GM19372 (cell line): ENCODE results near the gene KLK13.

Experiments used
- ATAC-seq: cut with Tn5 transposase; IDR thresholded peaks from one replicate; pipeline ENCODE4 v1.9.1; 2021; ENCODE audit warnings: mild to moderate bottlenecking, low read depth, moderate library complexity; ENCODE audit not compliant: unreplicated experiment

Gene KLK13

DNA sequence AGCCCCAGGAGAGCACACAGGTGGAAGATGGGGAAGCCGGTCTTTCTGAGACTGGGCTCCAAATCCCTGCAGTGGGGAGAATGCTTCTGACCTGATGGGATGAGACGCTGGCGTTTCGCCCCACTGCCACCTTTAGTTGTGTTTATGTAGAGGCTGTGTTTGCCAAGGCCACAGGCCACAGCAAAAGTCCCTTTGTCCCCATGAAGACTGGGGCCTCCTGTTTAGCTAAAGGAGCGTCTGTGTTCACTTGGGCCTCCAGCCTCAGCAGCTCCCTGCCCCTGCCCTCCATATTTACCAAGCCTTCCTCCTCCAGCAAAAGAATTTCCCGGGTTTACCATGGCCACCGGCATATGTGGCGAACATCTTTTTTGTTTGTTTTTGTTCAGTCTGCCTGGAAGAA, 28.2 kb upstream of the KLK13 start:
- no peak for ATAC-seq

DNA sequence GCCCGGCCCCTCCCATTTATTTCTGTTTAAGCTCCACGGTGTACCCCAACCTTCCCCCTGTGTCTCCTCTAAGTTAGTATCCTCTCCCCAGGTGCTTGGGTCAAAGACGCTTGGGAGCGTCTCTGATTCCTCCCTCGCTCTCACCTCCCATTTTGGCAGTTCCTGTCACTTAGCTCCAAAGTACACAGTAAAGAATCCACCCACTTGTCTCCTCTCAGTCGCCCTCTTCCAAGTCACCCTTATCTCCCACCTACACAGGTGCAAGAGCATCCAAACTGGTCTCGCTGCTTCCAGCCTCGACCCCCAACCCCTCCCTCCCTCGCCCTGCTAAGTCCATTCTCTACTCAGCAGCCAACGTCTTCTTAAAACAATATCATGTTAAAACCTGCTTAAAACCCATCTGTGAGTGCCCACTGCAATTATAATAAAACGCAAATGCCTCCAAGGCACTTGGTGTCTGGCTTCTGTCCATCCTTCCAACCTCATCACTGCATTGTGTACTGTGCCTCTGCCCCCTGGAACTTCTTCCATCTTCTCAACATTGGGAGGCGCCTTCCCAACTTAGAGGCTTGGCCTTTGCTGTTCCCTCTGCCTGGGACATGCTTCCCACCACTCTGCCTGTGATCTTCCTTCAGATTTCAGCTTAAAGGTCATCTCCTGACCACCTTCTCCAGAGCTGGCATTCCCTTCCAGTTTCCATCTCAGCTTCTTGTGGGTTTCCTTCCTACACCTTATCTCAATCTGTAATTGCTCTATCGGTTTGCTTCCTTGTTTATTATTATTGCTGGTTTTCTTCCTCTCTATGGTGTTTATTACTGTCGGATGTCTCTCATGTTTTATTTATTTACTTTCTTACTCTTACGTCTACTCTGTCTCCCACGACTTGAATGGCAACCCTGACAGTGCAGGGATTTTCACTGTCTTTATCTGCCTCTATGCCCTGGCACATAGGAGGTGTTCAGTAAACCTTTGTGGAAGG, 27.3 kb upstream of the KLK13 start:
- no peak for ATAC-seq

DNA sequence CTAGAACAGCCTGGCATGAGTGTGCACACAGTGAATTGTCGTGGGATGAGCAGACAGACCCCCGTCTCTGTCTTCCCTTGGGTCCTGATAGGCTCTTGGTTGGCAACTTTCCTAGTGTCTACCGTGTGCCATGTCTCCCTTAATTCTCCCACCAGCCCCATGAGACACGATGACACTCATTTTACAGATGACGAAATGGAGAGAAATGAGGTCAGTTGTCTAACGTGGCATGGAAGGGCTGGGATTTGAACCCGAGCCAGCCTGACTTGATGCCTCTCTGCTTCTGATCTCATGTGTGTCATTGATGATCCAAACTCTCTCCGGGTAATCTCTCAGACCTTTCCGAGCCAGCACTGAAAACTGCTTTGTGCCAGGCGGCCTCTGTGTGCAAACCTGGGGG, 26.2 kb upstream of the KLK13 start:
- ATAC-seq: no peak

DNA sequence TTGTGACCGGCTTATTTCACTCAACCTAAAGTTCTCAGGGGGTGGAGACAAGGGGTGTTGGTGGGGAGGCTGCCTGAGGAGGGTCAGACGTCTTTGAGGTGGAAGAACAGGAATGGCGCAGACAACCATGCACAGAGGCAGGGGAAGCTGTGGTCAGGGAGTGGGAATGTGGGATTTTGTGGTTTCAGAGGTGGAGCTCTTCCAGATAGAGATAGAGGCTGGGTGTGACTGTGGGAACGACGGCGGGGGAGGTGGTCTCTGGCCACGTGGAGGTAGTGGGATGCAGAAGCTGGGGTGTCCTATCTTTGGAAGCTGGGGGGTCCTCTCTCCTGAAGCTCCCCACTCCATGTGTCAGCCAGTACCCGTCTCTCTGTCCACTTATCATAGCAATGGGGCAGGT, 25.6 kb upstream of the KLK13 start:
- no peak for ATAC-seq

DNA sequence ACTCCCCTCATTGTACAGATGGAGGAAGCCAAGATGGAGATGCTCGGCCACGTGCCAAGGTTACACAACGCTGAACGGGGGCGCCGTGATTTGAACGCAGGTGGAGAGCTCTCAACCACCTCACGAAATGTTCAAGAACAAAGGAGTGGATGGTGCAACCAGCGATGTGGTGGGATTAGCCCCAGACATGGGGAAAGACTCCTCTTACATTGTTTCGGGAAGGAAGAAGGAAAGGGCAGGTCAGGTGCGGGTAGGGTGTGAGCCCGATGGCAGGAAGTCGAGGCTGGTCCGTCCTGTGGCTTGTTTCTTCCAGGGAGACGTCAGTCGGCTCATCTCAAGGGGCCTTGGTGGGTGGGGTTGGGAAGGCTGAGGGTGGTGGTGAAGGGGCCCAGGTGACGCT, 24.9 kb upstream of the KLK13 start:
- ATAC-seq: no peak

DNA sequence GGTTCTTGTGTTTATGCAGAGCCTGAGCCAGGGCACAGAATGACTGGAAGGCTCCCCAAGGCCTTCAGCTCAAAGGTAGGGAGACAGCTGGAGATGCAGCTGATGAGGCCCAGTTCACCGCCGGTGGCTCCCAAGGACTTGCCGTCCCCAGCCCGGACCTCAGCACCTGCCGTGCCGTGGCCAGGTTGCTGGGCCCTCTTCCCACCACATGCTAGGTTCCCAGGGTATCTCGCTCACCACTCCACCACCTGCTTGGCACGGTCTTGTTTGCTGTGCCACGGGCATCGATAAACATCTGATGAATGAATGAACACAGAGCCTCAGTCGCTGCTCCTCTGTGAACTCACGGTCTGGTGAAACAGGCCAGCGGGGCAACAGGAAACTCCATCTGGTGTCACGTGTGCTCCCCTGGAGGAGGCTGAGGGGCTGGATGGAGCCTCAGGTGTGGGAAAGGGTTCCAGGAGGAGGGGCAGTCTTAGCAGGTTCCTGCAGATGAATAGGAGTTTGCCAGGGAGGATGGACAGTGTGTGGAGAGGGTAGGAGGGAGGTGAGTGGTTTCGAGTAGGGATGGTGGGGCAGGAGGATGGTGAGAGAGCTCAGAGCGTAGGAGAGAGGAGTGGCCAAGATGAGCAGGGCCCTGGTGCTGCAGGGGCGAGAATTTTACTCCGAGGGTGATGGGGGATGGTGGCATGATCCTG, 21.4 kb upstream of the KLK13 start:
- no peak for ATAC-seq

DNA sequence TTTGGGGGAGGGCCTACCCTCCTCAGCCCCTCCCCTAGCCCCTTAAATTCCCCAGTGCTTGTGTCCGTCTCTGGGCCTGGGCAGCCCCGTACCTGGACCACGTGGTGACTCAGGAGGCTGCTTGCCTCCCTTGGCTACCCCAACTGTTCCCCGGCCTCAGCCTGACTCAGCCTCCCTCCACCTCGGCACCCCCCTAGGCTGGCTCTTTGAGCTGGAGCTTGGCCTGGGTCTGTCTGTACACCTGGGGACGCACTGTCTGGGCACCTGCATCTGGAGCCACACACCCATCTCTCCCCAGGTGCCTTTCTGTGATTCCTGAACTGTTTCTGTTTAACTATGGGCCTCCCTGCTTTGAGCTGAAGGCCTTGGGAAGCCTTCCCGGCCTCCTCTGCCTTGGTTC, 19.6 kb upstream of the KLK13 start:
- no peak for ATAC-seq

DNA sequence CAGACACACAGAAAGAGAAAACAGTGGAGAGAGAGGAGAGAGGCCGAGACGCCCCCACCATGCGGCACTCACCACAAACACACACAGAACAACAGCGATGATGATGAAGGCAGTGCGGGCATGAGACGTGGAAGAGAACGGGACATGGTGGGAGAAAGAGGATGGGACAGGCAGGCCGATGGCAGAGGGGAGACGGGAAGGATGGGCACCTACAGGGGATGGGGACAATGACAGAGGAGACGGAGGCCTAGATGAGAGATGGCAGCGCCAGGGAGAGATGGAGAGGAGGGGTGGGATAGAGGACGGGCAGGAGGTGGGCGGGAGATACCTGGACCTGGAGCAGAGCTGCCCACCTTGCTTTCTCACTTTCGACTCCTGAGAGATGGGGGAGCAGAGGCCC, 18.9 kb upstream of the KLK13 start:
- ATAC-seq: no peak

DNA sequence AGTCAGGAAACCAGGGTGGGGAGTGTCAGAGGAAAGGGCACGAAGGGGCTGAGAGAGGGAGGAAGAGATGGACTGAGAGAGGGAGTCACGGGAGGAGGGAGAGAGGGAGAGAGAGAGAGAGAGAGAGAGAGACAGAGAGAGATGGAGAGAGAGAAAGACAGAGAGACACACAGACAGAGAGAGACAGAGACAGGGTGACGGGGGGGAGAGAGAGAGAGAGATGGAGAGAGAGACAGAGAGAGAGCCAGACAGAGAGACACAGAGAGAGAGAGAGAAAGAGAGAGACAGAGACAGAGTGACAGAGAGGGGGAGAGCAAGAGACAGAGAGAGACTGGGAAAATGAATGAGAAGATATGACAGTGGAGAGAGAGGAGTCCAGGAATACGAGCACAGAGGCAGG, 18.3 kb upstream of the KLK13 start:
- ATAC-seq: no peak

DNA sequence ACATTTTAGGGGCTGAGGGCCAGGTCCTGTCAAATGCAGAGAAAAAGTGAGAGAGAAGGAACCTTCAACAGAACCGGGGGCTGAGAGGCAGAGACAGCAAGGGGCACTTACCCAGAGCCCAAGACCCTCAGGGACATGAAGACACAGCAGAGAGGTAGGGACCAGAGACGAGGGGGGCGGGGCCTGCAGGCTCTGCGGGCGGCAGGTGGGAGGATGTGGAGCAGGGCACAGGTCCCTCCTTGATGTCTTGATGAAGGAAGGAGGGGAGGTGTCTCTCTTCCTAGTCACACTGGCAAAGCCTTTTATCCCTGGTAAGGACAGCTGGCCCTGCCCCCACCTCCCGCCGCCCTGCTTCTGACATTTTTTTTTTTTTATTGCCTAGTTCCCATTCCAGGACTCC, 17.7 kb upstream of the KLK13 start, which contains the start of gene KLK14:
Gene KLK14, minus strand, starts transcription at position 277 of the 400 bp plus-strand sequence. Its CDS starts 273 bp downstream, at position 4.
- no peak for ATAC-seq

DNA sequence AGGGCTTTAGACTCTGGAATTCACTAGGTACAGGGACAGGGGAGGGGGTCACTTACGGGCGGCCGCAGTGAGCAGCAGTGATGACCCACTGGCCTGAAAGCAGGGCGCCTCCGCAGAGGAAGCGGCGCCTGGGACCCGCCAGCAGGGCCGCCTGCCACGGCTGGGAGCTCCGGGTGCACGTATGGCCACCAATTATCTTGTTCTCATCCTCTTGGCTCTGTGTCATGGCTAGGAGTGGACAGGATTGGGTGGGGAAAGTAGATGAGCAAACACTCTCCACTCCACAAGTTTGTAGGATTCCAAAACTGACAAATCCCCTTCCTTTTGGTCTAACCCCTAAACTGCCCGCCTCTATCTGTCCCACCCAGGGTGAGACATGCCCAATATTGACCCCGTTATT, 16.6 kb upstream of the KLK13 start:
- ATAC-seq: no peak

DNA sequence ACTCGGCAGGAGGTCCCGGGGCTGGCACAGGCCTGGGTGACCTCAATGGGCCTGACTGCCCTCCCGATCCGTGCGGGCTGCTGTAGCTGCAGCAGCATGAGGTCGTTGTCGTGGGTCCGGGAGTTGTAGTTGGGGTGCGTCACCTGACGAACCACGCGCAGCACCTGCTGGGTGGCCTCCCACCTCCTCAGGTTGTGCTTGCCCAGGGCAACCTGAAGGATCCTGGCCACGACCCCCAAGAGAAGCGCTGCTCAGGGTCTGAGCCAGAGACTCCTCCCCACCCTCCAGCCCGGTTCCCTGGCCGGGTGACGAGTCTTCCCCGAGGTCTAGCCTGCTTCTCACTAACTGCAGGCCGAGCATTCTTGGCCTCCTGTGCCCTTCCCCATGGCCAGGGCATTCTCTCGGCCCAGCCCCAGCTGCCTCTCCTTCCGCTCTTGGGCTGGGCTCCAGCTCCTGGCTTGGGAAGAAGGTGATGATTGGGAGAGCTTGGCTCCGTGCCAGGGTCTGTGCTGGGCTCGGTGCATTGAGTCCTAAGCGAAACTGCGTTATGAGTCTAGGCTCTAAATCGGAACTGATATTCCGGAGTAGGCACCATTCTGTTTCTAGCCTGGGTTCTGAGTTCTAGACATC, 14.7 kb upstream of the KLK13 start:
- no peak for ATAC-seq

DNA sequence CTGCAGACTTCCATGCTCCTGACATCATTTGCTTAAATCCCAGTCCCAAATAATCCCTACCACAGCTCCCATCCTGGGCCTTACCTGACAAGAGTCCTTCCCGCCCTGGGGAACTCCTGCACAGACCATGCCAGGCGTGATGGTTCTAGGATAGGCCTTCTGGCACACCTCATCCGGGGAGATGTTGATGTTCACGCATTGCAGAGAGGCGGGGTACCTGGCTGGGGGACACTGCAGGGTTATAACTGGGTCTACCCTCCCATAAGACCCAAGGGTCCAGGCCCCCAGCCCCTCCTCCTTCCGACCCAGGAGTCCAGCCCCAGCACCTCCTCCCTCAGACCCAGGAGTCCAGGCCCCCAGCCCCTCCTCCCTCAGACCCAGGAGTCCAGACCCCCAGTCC, 13.8 kb upstream of the KLK13 start:
- ATAC-seq: no peak

DNA sequence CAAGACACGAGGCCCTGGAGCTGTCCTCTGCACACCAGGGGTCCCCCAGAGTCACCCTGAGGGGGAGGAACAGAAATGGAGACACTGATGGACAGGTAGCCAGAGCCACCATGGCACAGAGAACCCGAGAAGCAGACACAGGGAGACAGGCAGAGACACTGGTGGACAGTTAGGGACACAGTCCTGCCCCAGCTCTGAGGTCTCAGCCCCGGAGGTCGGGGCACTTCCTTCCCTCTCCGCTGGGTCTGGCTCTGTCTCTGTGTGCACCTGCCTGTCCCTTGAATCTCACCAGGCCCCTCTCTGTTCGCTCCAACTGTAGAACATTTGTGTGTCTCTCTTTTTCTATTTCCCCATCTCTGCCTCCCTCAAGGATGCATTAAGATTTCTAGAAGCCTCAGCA, 13.2 kb upstream of the KLK13 start:
- ATAC-seq: no peak

DNA sequence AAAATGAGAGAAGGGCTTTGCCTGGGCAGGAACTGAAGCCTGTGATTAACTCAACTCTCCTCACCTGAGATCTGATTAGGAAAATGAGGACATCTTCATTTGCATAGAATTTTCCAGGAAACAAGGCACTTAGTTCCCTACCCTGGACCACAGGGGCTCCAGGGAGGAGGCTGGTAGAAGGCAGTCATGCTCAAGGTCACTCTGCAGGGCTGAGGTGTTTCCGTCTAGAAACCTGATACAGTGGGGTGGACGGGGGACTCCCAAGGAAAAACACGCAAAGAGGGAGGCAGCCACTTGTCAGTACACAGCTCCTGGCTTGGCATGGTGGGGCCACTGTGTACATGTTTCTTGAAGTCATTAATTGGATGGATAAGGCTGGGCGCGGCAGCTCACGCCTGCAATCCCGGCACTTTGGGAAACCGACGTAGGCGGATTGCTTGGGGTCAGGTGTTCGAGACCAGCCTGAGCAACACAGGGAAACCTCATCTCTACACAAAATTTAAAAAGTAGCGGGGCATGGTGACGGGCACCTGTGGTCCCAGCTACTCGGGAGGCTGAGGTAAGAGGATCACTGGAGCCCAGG, 11.8 kb upstream of the KLK13 start:
- no peak for ATAC-seq

DNA sequence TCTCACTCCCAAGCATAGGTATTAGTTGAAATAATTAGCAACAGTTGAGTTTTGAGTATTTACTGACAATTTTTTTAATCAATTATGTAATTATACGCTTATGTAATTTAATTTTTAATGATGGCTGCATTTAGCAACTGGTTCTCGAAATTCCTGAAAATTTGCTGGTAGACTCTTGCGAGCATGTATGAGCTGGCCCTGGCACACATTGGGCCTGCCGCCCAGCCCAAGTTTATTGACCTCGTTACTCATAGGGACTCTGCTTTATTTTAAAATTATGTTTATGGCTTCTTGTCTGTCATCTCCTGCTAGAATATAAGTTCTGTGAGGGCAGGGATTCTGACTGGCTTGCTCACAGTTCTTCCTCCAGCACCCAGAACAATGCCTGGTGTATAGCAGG, 11.1 kb upstream of the KLK13 start:
- ATAC-seq: no peak

DNA sequence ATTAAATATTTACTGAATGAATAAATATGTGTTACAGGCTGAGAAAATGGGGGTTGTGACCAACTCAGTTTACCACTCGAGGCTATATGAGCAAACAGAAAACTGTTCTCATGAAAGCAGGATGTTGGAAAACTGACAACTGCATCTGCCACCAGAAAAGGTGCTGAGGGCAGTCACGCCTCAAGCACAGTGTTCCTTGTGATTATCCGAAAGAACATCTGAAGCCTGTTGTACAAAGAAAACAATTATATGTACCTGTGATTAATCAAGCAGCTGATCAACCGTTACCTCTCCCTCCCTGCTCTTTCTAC, 6.2 kb upstream of the KLK13 start:
- no peak for ATAC-seq

DNA sequence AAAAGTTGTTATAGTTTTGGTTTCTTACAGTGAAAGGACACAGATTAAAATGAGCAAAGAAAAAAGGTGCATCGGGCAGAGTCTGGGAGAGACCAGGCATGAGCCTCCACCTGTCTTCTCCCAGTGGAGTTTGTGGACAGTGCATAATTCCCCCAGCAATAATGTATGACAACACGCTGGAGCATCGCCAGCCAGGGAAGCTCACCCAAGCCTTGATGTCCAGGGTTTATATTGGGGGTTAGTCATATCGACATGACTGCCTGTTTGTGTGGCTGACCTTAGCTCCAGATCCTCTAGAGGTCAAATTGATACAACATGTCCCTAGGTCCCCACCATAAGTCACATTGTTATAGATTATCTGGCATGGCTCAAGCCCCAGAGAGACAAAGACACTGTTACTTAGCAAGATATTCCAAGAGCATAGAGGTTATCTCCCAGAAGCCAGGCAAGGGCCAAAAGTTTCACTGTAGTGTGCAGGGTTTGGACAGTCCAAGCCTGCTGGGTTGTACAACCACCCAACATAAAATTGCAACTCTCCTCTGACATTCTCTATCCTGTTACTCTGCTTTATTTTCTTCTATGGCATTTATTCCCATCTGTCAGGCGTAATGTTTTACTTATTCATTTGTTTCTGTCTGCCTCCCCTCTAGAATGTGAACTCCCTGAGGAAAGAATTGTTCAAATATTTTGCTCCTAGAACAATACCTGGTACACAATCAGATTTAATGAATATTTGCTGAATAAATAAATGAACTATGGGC, 5.6 kb upstream of the KLK13 start:
- no peak for ATAC-seq

DNA sequence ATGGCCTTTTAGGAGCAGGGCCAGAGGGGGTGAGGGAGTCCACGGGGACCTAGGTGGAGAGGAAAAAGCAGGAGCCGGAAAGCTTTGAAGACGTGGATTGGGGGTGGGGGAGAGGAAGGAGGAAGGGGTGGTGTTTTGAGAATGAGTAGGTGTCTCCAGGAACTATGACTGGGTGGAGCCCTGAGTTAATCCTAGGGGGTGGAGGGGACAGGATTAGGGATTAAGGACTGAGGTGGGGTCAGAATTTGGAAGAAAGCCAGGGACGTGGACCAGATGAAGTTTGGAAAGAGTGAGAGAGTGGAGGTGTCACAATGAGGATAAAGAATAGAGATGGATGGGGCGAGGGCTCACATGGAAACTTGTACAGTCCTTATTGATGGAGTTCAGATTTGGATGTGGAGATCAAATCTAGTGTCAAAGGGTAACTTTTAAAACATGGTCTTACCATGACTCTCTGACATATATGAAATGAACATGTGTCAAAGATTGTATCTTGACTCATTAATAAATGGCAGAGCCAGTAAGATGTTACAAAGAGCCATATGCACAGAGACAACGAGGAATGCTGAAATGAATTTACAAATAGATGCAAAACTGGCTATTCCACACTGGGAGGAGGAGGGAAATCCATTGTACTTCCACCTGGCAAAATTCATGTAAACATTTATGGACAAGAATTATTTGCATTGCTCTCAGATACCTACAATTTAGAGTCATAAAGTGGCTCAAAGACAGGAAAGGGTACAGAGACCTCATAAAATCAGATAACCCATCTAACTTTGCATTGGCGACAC, 1.7 kb upstream of the KLK13 start:
- no peak for ATAC-seq
